Parathyroid adenoma (tissue), 2 donors: ENCODE measurements around the gene SLC30A7.

ENCODE experiments used
- H2AFZ ChIP-seq: fragments of 300-600 bp; sonication (generic); one replicate; pipeline ENCODE4 v1.7.0; 2017; ENCODE audit warnings: antibody characterized with exemption, mild to moderate bottlenecking
- H3K27ac ChIP-seq: fragments of 300-600 bp; sonication (generic); one replicate; pipeline ENCODE4 v1.7.0; 2017
- H3K27me3 ChIP-seq: fragments of 300-600 bp; sonication (generic); one replicate; pipeline ENCODE4 v1.7.0; 2017; ENCODE audit warnings: low read length; ENCODE audit not compliant: control insufficient read depth, insufficient read depth
- H3K36me3 ChIP-seq: fragments of 300-600 bp; sonication (generic); one replicate; pipeline ENCODE4 v1.7.0; 2017; ENCODE audit warnings: low read length; ENCODE audit not compliant: control insufficient read depth, insufficient read depth
- H3K4me1 ChIP-seq: fragments of 300-600 bp; sonication (generic); one replicate; pipeline ENCODE4 v1.7.0; 2017; ENCODE audit warnings: control low read depth
- H3K4me2 ChIP-seq: fragments of 300-600 bp; sonication (generic); one replicate; pipeline ENCODE4 v1.7.0; 2017; ENCODE audit warnings: low read length
- H3K4me3 ChIP-seq: fragments of 300-600 bp; sonication (generic); one replicate; pipeline ENCODE4 v1.7.0; 2017; ENCODE audit warnings: low read depth, low read length
- H3K79me2 ChIP-seq: fragments of 300-600 bp; sonication (generic); one replicate; pipeline ENCODE4 v1.7.0; 2017; ENCODE audit warnings: control low read depth
- H3K9ac ChIP-seq: fragments of 300-600 bp; sonication (generic); one replicate; pipeline ENCODE4 v1.7.0; 2017; ENCODE audit warnings: mild to moderate bottlenecking
- H3K9me3 ChIP-seq: fragments of 300-600 bp; sonication (generic); one replicate; pipeline ENCODE4 v1.7.0; 2017; ENCODE audit warnings: low read length; ENCODE audit not compliant: control insufficient read depth
- CTCF ChIP-seq: fragments of 300-600 bp; sonication (generic); IDR thresholded peaks from one replicate; pipeline ENCODE4 v1.7.0; 2017; ENCODE audit warnings: antibody characterized with exemption, mild to moderate bottlenecking
- donor health status: primary hyperparathyroidism.

The SLC30A7 gene

GRCh38 chr1:100971021-100971420, 75.1 kb downstream of the SLC30A7 start:
- no peak for TF ChIP-seq CTCF
- H3K4me2 ChIP-seq, result no peak overlapping the region
- H3K27me3 ChIP-seq, result no peaks in the 10 kb centered on the region
- H3K79me2 ChIP-seq, result no peaks in the 10 kb centered on the region
- H3K9ac ChIP-seq, result no peak overlapping the region
- no peaks in the 10 kb centered on the region for H3K36me3 ChIP-seq
- H3K4me3 ChIP-seq, result no peak overlapping the region
- no peak overlapping the region for H3K27ac ChIP-seq
- no peaks in the 10 kb centered on the region for H3K9me3 ChIP-seq
- no peak overlapping the region for H2AFZ ChIP-seq
- H3K4me1 ChIP-seq, result no peaks in the 10 kb centered on the region

- no peak overlapping the region for H3K4me2 ChIP-seq
- H3K36me3 ChIP-seq, result no peaks in the 10 kb centered on the region
- H3K4me1 ChIP-seq, result no peaks in the 10 kb centered on the region
- no peak for TF ChIP-seq CTCF
- H3K27me3 ChIP-seq, result no peaks in the 10 kb centered on the region
- no peak overlapping the region for H2AFZ ChIP-seq
- no peaks in the 10 kb centered on the region for H3K9me3 ChIP-seq
- no peaks in the 10 kb centered on the region for H3K79me2 ChIP-seq
- H3K27ac ChIP-seq, result no peak overlapping the region
- no peak overlapping the region for H3K4me3 ChIP-seq
- no peak overlapping the region for H3K9ac ChIP-seq
These were observed 76.3 kb downstream of the SLC30A7 start for GRCh38 chr1:100972185-100972584.

- H3K4me3 ChIP-seq, result no peak overlapping the region
- H3K4me2 ChIP-seq, result no peak overlapping the region
- no peaks in the 10 kb centered on the region for H3K27me3 ChIP-seq
- no peaks in the 10 kb centered on the region for H3K36me3 ChIP-seq
- no peaks in the 10 kb centered on the region for H3K4me1 ChIP-seq
- no peaks in the 10 kb centered on the region for H3K9me3 ChIP-seq
- no peak overlapping the region for H3K27ac ChIP-seq
- no peaks in the 10 kb centered on the region for H3K79me2 ChIP-seq
- no peak overlapping the region for H3K9ac ChIP-seq
- no peak for TF ChIP-seq CTCF
- no peak overlapping the region for H2AFZ ChIP-seq
These were observed 81.0 kb downstream of the SLC30A7 start for GRCh38 chr1:100976936-100977335.

- no peak overlapping the region for H3K4me2 ChIP-seq
- H3K36me3 ChIP-seq, result no peaks in the 10 kb centered on the region
- no peaks in the 10 kb centered on the region for H3K79me2 ChIP-seq
- no peak overlapping the region for H3K9ac ChIP-seq
- no peak overlapping the region for H3K4me3 ChIP-seq
- no peak for TF ChIP-seq CTCF
- no peak overlapping the region for H3K27ac ChIP-seq
- no peak overlapping the region for H2AFZ ChIP-seq
- H3K9me3 ChIP-seq, result no peaks in the 10 kb centered on the region
- no peaks in the 10 kb centered on the region for H3K27me3 ChIP-seq
- H3K4me1 ChIP-seq, result no peaks in the 10 kb centered on the region
These were observed 83.7 kb downstream of the SLC30A7 start for GRCh38 chr1:100979631-100980030.

- Histone ChIP-seq H3K4me2 (no peak overlapping the region), H3K27me3 (no peaks in the 10 kb centered on the region), H3K36me3 (no peaks in the 10 kb centered on the region), H3K27ac (no peak overlapping the region), H2AFZ (no peak overlapping the region), H3K4me1 (no peaks in the 10 kb centered on the region), H3K9ac (no peak overlapping the region), H3K9me3 (no peaks in the 10 kb centered on the region), H3K79me2 (no peaks in the 10 kb centered on the region), H3K4me3 (no peak overlapping the region)
- no peak for TF ChIP-seq CTCF
These were observed 86.9 kb downstream of the SLC30A7 start for GRCh38 chr1:100982793-100983192.
